Activated gamma-delta T cell treated with anti-CD3 and anti-CD28 coated beads, Interleukin-2, amount 50 U/mL, for 16 hours (primary cell): Measurements from ENCODE around the gene UBQLNL.

Experiments used
- DNase-seq: peaks from one replicate; pipeline ENCODE4 v3.0.0-alpha.2; 2020; ENCODE audit warnings: low read depth

Gene UBQLNL

DNA sequence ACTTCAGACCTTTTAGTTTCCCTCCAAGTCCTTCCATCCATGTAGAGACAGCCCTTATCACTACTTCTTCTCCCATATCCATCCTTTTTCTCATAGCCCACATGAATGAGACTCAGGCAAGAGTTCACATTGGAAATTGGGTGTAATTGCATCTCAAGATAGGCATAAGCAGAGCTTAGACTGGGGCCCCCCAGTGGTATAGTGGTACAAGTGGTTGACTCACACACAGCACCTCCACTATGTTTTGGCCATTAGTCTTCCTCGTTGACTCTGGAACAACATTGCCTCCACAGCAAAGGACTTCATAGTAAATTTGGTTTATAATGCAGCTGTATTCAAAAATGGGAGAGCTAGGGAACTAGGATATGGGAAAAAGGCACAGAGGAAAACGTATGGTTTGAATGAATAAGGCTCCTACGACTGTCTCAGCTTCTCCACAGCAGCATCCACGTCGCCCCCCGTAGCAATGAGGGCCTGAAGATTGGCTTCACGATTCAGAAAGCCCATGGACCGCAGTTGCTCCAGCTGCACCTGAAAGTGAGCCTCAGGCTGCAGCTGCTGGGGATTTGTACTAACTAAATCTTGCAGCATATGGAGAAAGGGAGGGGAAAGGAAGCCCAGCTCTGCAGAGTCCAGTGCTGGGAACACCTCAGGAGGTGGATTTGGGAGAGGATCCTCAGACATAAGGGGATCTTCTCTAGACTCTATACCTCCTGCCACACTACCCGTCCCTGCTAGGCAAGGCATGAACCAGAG is 9.1 kb downstream of the UBQLNL start:
- DNase-seq = no peak

DNA sequence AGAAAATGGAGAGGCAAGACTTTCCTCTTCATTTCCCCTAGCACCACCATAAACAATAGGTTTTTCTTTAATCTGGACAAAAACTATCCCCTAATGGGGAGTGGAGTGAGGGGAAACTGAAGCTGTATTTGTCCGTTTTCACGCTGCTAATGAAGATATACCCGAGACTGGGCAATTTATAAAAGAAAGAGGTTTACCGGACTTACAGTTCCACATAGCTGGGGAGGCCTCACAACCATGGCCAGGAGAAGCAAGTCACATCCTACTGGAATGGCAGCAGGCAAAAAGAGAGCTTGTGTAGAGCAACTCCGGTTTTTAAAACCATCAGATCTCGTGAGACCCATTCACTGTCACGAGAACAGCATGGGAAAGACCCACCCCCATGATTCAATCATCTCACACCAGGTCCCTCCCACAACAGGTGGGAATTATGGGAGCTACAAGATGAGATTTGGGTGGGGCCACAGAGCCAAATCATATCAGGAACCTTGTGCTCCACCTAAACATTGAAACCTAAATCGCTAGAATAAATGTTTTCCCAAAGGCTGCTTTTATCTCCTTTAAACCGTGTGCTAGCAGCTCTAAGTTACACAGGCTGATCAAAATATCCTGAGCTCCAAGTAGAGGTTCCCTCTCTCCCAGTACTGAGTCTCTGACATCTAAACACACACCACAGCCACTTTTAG is 11.0 kb downstream of the UBQLNL start:
- DNase-seq = no peak

DNA sequence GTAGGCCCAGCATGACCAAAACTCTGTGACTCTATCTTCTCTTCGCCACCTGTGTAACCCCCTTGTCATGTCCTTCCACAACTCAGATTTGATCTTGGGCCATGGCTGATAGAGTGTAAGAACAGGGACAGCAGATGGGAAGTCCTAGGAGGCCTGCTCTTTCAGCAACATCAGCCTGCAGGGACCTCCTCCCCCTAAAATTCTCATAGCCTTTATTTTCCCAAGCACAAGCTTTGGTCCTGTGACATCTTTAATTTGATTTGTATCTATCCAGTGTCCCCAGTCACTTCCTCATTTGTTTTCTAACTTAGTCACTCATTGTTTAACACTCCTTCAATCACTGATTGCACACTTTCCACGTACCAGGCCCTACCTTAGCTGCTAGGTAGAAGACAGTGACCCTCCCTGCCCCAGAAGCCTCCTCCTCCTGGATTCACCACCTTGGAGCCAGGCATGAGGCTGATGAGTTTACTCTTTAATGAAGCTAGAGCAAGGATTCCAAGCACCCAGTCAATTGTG is 12.0 kb downstream of the UBQLNL start:
- DNase-seq = no peak

DNA sequence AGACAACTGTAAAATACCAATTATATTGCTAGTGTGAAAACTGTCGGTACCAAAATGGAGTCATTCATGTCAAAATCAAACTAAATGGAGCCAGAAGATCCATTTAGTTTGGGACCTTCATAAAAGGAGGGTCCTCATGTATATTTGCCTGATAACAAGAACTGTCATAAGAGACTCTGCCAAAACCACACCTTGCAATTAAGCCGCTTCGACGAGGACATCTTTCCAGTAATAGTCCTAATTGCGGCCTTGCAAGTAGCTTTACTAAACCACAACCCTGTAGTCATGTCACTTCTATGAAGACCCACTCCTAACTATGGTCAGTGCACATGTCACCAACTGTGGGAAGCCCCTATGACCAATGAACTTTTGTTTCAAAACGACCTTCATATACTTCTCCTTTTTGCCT is 16.1 kb downstream of the UBQLNL start:
- DNase-seq = no peak

DNA sequence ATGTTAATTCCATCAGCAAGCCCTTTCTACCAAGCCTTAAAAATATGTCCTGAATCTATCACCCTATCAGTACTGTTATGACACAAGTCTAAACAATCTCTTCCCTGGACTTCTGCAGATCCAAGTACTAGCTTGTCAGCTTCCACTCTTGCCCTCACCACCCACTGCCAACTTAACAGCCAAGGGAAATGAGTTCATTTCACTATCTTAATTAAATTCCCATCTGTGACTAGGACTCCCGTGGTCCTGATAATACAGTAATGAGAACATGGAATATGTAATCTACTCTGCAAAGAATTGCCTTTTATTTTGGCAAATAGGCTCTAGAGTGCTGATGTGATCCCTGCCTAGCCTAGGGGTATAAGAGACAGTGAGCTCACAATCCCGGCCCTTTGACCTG is 16.8 kb downstream of the UBQLNL start:
- no peak for DNase-seq

DNA sequence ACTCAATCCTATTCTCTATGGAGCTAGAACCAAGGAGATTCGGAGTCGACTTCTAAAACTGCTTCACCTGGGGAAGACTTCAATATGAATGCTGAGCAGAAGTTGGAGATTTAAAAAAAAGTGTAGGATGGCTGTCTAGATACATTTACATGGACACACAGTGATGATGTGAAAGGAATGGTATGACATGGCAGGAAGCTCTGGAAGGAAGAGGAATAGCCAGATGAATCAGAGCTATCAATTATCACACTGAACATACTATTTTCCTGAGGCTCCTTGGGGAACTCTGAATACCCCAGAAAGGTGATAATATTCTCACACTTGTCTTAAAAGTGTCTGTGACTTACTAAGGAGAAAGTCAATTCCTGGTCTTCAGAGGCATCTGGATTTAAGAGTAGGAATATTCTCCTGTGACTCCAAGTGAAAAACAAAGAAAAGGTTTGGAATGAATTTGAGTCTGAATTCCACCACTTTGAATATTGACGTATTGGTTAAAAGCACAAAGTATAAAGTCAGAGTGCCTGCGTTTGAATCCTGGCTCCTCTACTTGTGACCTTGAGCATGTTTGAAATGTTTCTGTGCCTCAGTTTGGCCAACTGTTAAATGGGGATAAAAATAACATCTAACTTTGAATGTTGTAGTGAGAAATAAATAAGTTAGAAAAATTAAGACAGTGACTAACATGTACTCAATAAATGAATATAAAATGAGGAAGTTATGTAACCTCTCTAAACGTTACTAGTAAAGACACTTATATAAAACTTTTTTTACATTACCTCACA is 26.7 kb downstream of the UBQLNL start:
- no peak for DNase-seq

DNA sequence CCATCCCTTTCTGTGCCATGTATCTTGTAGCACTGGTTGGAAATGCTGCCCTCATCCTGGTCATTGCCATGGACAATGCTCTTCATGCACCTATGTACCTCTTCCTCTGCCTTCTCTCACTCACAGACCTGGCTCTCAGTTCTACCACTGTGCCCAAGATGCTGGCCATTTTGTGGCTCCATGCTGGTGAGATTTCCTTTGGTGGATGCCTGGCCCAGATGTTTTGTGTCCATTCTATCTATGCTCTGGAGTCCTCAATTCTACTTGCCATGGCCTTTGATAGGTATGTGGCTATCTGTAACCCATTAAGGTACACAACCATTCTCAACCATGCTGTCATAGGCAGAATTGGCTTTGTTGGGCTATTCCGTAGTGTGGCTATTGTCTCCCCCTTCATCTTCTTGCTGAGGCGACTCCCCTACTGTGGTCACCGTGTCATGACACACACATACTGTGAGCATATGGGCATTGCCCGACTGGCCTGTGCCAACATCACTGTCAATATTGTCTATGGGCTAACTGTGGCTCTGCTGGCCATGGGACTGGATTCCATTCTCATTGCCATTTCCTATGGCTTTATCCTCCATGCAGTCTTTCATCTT is 27.6 kb downstream of the UBQLNL start:
- no peak for DNase-seq

DNA sequence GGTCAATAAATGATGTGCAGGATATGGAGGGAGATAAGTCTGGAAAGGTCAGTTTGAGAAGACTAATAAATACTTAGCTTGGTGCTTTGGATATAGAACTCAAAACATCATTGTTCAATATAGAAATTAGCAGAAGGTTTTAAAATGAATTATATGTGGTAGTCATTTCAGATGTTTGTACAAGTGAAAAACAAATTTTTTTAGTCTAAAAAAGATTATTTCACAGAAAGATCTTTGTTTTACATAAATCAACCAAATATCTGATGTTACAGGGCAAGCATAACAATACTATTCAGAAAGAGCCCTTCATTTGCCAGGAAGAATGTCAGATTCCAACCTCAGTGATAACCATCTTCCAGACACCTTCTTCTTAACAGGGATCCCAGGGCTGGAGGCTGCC is 28.1 kb downstream of the UBQLNL start, which contains the start of gene OR52D1:
TSS of gene OR52D1 (plus strand) at position 301 of the 400 bp plus-strand sequence. CDS start at position 323, 22 bp downstream.
- DNase-seq = no peak

DNA sequence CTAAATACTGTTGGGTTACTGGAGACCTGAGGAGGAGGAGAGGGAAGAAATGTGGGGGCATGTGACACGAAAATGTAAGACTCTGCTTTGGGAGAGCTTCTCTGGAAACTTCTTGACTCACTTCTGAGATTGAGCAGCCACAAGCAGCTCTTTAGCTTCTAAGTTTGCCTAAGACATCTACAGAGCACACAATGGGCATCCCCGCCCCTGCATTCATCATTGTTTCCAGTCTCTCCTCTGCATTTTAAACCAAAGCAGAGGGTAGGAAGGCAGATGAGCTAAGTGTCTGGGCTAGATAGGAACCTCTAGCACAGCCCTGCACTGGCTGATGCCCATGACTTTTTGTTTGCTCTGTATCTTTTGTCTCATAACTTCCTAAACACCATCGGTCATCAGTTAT is 30.1 kb downstream of the UBQLNL start:
- DNase-seq = no peak

DNA sequence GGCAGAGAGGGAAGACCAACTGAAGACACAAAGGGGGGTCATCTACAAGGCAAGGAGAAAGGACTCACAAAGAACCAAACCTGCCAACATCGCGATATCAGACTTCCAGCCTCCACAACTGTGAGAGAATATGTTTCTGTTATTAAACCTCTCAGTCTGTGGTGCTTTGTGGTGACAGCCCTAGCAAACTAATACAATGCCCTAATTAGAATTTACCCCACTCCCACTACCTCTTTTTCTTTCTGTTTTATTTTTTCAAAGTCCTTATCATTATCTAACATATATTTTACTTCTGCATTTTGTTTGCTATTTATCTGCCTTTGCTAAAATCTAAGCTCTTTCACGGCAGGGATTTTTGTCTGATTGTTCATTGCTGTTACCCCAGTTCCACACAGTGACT is 30.5 kb downstream of the UBQLNL start:
- DNase-seq = no peak

DNA sequence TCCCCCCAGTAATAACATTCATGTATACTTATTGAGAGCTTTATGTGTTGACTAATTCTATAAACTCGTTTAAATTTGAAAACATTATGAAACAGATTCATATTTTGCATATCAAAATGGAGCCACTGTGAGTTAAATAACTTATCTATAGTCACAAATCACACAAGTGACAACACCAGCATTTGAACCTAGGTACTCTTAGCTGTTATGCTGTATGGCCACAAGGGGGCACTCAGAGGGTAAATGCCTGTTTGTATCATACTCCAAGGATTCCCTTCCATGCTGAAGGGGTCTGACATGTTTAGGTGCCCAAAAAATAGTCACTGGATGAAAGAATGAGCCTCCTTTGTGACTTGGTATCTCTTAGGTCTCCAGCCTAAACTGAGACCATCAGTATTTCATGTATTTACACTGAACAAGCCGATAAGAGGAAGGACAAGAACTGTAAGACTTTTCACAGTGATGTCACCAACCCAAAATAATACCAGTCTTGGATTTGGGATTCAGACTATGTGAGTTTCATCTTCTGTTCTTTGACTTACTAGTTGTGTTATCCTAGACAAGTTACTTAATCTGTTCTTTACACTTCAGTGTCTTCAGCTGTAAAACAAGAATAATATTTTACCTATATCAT is 40.2 kb downstream of the UBQLNL start:
- peak; percentile 7 for DNase-seq

DNA sequence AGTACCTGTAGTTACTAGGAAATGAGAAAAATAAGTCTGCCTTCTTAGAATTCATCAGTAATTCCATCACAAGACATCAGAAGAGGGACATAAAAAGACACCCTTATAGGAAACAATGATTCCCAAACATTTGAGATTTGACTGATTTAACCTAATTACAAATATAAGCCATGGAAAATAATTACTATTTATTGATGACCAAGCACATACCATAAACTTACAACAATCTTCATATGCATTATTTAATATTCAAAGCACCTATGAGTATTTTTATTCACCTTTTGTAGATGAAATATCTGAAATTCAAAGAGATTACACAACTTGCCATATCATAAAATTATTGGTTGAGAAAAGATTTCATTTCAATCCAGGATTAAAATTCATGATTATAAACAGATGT is 42.6 kb downstream of the UBQLNL start:
- no peak for DNase-seq

DNA sequence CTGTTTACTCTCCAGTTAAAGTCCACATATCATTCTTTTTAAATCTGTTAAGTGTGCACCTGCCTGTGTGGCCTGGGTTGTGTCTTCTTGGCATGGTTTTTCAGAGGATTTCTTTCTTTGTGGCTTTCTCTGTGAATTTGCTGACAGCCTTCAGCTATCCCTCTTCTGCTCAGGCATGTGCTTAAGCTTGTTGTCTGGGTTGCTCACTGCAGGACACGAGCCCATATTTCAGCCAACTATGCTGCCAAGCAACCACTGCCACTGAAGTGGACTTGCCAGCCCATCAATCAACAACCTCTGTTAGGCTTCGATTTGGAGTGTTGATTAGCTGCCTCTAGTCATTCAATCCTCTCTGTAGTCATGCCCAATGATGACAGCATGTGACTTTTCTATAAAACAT is 49.0 kb downstream of the UBQLNL start:
- no peak for DNase-seq
